WI38 (cell line): ENCODE data around the gene MED4.

Source experiments
- H3K4me3 ChIP-seq: 2 replicates; pipeline ENCODE4 v1.5.1; 2011; ENCODE audit warnings: low read depth, mild to moderate bottlenecking, control low read depth, low read length
- CTCF ChIP-seq: IDR thresholded peaks from 2 replicates; pipeline ENCODE4 v1.5.1; 2012; ENCODE audit warnings: low read depth, mild to moderate bottlenecking, control low read depth, low read length

MED4 gene

DNA sequence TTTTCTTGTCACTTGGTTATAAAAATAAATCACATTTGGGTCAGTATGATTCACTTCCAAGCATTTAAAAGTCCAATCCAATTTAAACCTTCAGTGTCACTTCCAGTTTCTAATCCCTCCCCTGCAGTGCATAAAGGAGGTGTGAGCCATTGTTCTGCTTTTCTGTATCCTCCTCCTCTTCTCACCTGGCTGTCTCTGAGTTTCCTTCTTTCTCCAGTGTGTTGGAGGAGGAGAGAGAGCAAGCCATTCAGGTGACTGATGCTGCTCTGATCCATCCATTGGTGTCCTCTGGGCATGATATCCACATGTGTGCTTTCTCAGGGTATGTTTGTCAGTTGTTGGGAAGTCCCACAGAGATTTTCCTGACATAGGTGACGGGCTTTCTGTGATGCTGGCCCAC, 56.1 kb downstream of the MED4 start:
- TF ChIP-seq CTCF = no peak
- H3K4me3 ChIP-seq = no peak overlapping the region

DNA sequence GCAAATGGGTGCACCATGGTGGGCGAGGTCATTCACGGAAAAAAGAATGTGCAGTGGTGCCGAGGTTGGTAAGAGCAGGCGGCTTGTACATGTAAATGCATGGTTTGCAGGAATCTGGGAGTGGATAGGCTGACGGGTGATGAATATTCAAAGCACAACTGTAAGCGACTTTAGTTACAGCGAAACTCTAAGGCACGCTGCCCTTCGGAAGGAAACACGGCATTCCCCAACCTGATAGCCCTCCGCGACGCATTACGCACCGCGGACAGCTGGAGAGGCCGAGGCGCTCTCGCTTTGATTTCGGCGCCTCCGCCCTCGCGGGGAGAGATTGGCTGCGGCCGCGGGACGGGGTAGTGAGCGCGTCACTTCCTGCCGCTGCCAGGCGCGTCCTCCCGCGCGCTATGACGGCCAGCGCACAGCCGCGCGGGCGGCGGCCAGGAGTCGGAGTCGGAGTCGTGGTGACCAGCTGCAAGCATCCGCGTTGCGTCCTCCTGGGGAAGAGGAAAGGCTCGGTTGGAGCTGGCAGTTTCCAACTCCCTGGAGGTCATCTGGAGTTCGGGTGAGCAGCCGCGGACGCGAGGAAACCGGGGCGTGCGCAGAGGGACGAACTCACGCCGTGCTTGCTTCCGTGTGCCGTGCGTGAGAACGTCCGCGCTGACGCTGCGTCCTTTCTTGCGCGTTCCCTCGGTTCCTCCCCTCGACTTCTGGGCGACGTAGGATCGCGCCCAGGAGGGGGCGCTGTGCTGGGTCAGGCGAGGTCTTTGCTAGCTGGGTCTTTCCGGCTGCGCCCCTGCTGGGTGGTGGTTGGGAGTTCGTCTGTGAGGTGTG, 57.3 kb downstream of the MED4 start, which contains the start of gene NUDT15:
Gene NUDT15 (plus strand): TSS at position 381 of the 828 bp plus-strand sequence. CDS start 21 bp downstream, at position 402.
- TF ChIP-seq CTCF = peak; percentile 97

DNA sequence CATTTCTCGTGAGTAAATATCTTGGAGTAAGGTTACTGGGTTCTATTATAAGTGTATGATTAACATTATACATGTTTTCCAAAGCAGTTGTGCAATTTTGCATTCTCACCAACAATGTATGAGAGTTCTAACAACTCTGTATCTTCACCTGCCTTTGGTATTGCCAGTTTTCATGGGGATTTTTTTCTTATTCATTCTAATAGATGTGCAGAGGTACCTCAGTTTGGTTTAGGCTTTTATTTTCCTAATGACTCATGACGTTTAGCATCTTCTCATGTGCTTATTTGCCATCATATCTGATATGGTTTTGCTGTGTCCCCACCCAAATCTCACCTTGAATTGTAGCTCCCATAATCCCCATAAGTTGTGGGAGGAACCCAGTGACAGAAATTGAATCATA, 65.0 kb downstream of the MED4 start:
- no peak for TF ChIP-seq CTCF
- no peak overlapping the region for H3K4me3 ChIP-seq

More for the DNA sequence above, 57.3 kb downstream of the MED4 start, which contains the start of gene NUDT15:
- peak within 1 kb of the TSS; percentile 79 for H3K4me3 ChIP-seq

GRCh38 chr13:48028066-48028465, 66.8 kb downstream of the MED4 start:
- H3K4me3 ChIP-seq = no peak overlapping the region
- no peak for TF ChIP-seq CTCF
